Gastroesophageal sphincter (tissue), 3 donors: ENCODE data around the gene APC.

Experiments used
- POLR2A ChIP-seq, 2 donors: fragments of 450-650 bp; IDR thresholded peaks; one replicate each; pipeline ENCODE4 v1.6.1; 2017; ENCODE audit warnings: antibody characterized with exemption in 2 of 2, mild to moderate bottlenecking in 2 of 2, moderate library complexity in 1 of 2
- TF ChIP-seq, protein P1 (sequence below), 4 experiments: fragments of 200-600 bp in 2 of 4; fragments of 450-650 bp in 2 of 4; sonication (generic) in 1 of 4; IDR thresholded peaks; one replicate each; pipeline ENCODE4 v1.5.1; 2017 to 2019; ENCODE audit warnings: antibody characterized with exemption in 4 of 4, mild to moderate bottlenecking in 2 of 4, moderate library complexity in 2 of 4

- TF ChIP-seq, protein P1, sequence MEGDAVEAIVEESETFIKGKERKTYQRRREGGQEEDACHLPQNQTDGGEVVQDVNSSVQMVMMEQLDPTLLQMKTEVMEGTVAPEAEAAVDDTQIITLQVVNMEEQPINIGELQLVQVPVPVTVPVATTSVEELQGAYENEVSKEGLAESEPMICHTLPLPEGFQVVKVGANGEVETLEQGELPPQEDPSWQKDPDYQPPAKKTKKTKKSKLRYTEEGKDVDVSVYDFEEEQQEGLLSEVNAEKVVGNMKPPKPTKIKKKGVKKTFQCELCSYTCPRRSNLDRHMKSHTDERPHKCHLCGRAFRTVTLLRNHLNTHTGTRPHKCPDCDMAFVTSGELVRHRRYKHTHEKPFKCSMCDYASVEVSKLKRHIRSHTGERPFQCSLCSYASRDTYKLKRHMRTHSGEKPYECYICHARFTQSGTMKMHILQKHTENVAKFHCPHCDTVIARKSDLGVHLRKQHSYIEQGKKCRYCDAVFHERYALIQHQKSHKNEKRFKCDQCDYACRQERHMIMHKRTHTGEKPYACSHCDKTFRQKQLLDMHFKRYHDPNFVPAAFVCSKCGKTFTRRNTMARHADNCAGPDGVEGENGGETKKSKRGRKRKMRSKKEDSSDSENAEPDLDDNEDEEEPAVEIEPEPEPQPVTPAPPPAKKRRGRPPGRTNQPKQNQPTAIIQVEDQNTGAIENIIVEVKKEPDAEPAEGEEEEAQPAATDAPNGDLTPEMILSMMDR (IDR thresholded peaks at IDR 0.05), result no peak
- TF ChIP-seq POLR2A (IDR thresholded peaks at IDR 0.05), result no peak
These were observed 141.1 kb downstream of the APC start for GRCh38 chr5:112878760-112879159.
